Measurements from ENCODE around the gene CYBC1. TPM values are rescaled to one million over a fixed set of nuclear protein-coding genes. Genes with fewer than 3 reads are reported as not detected.

The CYBC1 gene
- total RNA-seq, 1 donor, result 72.4 TPM

GRCh38 chr17:82439194-82439828, 11.2 kb downstream of the CYBC1 start:
- peaks cover 11% of the 10 kb centered on the region for H4K20me1 ChIP-seq (ENCODE audit: insufficient read depth, low read length)
- H3K4me1 ChIP-seq (ENCODE audit: insufficient read depth, low read length), result no peaks in the 10 kb centered on the region
- H2AFZ ChIP-seq (ENCODE audit: low read length), result no peak overlapping the region
- H3K27me3 ChIP-seq (ENCODE audit: insufficient read depth, low read length), result no peaks in the 10 kb centered on the region
- peaks cover 5% of the 10 kb centered on the region for H3K36me3 ChIP-seq (ENCODE audit: insufficient read depth, low read length)
- no peak overlapping the region for H3K27ac ChIP-seq (ENCODE audit: low read depth, low read length)
- H3K79me2 ChIP-seq (ENCODE audit: insufficient read depth, low read length), result no peaks in the 10 kb centered on the region
- TF ChIP-seq CTCF (IDR thresholded peaks at IDR 0.05; ENCODE audit: extremely low read depth, low read depth, low read length), result no peak
- H3K4me3 ChIP-seq (ENCODE audit: insufficient read depth, low read length), result no peak overlapping the region
- peak; percentile 84 for DNase-seq (ENCODE audit: insufficient read length, low spot score, missing footprints)
- no peaks in the 10 kb centered on the region for H3K9me3 ChIP-seq (ENCODE audit: low read depth, low read length)
- no peak overlapping the region for H3K4me2 ChIP-seq (ENCODE audit: insufficient read depth, low read length)

- Histone ChIP-seq H3K4me2 (ENCODE audit: insufficient read depth, low read length) (no peak overlapping the region), H3K79me2 (ENCODE audit: insufficient read depth, low read length) (no peaks in the 10 kb centered on the region), H3K36me3 (ENCODE audit: insufficient read depth, low read length) (no peaks in the 10 kb centered on the region), H4K20me1 (ENCODE audit: insufficient read depth, low read length) (peaks cover 11% of the 10 kb centered on the region), H3K4me1 (ENCODE audit: insufficient read depth, low read length) (no peaks in the 10 kb centered on the region), H2AFZ (ENCODE audit: low read length) (no peak overlapping the region), H3K4me3 (ENCODE audit: insufficient read depth, low read length) (no peak overlapping the region), H3K9me3 (ENCODE audit: low read depth, low read length) (no peaks in the 10 kb centered on the region), H3K27me3 (ENCODE audit: insufficient read depth, low read length) (no peaks in the 10 kb centered on the region), H3K27ac (ENCODE audit: low read depth, low read length) (no peak overlapping the region)
- no peak for TF ChIP-seq CTCF (IDR thresholded peaks at IDR 0.05; ENCODE audit: extremely low read depth, low read depth, low read length)
- DNase-seq (ENCODE audit: insufficient read length, low spot score, missing footprints), result peak; percentile 88
These were observed 12.0 kb downstream of the CYBC1 start for GRCh38 chr17:82438401-82439193.

- no peak overlapping the region for H3K27ac ChIP-seq (ENCODE audit: low read depth, low read length)
- DNase-seq (ENCODE audit: insufficient read length, low spot score, missing footprints), result peak; percentile 71
- H3K36me3 ChIP-seq (ENCODE audit: insufficient read depth, low read length), result no peaks in the 10 kb centered on the region
- no peak overlapping the region for H3K4me3 ChIP-seq (ENCODE audit: insufficient read depth, low read length)
- peaks cover 11% of the 10 kb centered on the region for H4K20me1 ChIP-seq (ENCODE audit: insufficient read depth, low read length)
- no peaks in the 10 kb centered on the region for H3K27me3 ChIP-seq (ENCODE audit: insufficient read depth, low read length)
- no peak overlapping the region for H3K4me2 ChIP-seq (ENCODE audit: insufficient read depth, low read length)
- no peak for TF ChIP-seq CTCF (IDR thresholded peaks at IDR 0.05; ENCODE audit: extremely low read depth, low read depth, low read length)
- H3K4me1 ChIP-seq (ENCODE audit: insufficient read depth, low read length), result no peaks in the 10 kb centered on the region
- H3K9me3 ChIP-seq (ENCODE audit: low read depth, low read length), result no peaks in the 10 kb centered on the region
- H3K79me2 ChIP-seq (ENCODE audit: insufficient read depth, low read length), result no peaks in the 10 kb centered on the region
- H2AFZ ChIP-seq (ENCODE audit: low read length), result no peak overlapping the region
These were observed 13.3 kb downstream of the CYBC1 start for GRCh38 chr17:82437325-82437668.

- TF ChIP-seq CTCF (IDR thresholded peaks at IDR 0.05; ENCODE audit: extremely low read depth, low read depth, low read length), result no peak
- H2AFZ ChIP-seq (ENCODE audit: low read length), result no peak overlapping the region
These were observed 13.8 kb downstream of the CYBC1 start for GRCh38 chr17:82436601-82437324.

More at GRCh38 chr17:82436601-82437324, 13.8 kb downstream of the CYBC1 start:
- Histone ChIP-seq H3K27ac (ENCODE audit: low read depth, low read length) (no peak overlapping the region), H3K4me3 (ENCODE audit: insufficient read depth, low read length) (no peak overlapping the region), H3K79me2 (ENCODE audit: insufficient read depth, low read length) (no peaks in the 10 kb centered on the region), H3K9me3 (ENCODE audit: low read depth, low read length) (no peaks in the 10 kb centered on the region), H3K4me1 (ENCODE audit: insufficient read depth, low read length) (no peaks in the 10 kb centered on the region), H3K4me2 (ENCODE audit: insufficient read depth, low read length) (no peak overlapping the region), H3K36me3 (ENCODE audit: insufficient read depth, low read length) (no peaks in the 10 kb centered on the region), H3K27me3 (ENCODE audit: insufficient read depth, low read length) (no peaks in the 10 kb centered on the region), H4K20me1 (ENCODE audit: insufficient read depth, low read length) (peaks cover 6% of the 10 kb centered on the region)
- DNase-seq (ENCODE audit: insufficient read length, low spot score, missing footprints), result peak; percentile 76
